H7 (cell line): Measurements from ENCODE around the gene FBXO44. TPM values are rescaled to one million over a fixed set of nuclear protein-coding genes. Genes with fewer than 3 reads are reported as not detected.
A peak's percentile ranks its signal among the peaks of the same experiment; 100 is the strongest.
"Not testable (repeated sequence)": the region's sequence is repeated elsewhere in the genome, so short reads cannot be mapped to it uniquely, and the experiment has no call there.

Experiments
- DNase-seq: peaks from one replicate; pipeline ENCODE4 v3.0.0; 2012
- H3K27me3 ChIP-seq: 2 replicates; pipeline ENCODE4 v1.6.0; 2011; ENCODE audit warnings: mild to moderate bottlenecking, low read length; ENCODE audit not compliant: control insufficient read depth, insufficient read depth
- H3K36me3 ChIP-seq: replicated peaks from 2 replicates; pipeline ENCODE4 v1.5.1; 2011; ENCODE audit warnings: low read length; ENCODE audit not compliant: control insufficient read depth, insufficient read depth
- H3K4me3 ChIP-seq: 2 replicates; pipeline ENCODE4 v1.5.1; 2011; ENCODE audit warnings: low read depth, mild to moderate bottlenecking, control low read depth, low read length, moderate library complexity; ENCODE audit not compliant: insufficient read depth
- total RNA-seq: library from RNA; depleted of rRNA; stranded (reverse); fragments of >200 nt; shearing (Covaris generic); gene quantifications from 2 replicates; pipeline ENCODE4 v1.2.3, GENCODE V29; 2014; rRNA removed

The FBXO44 gene
- 24.5 and 32.4 TPM in 2 replicates for total RNA-seq

- DNase-seq: peak; percentile 96
- H3K4me3 ChIP-seq: peak within 1 kb of the TSS; percentile 81
- H3K36me3 ChIP-seq: peaks cover 9% of the 10 kb centered on the region
- peaks cover 40% of the 10 kb centered on the region for H3K27me3 ChIP-seq
These were observed at the start of gene FBXO44, which contains the start of gene FBXO2 for GRCh38 chr1:11654137-11654938. FBXO44 (plus strand) TSS chr1:11654877; CDS start chr1:11655836, 959 bp downstream. FBXO2 (minus strand) TSS chr1:11654429; CDS start chr1:11654340, 89 bp downstream.

- no peaks in the 10 kb centered on the region for H3K27me3 ChIP-seq
- DNase-seq: no peak
- H3K36me3 ChIP-seq: no peaks in the 10 kb centered on the region
- no peak overlapping the region for H3K4me3 ChIP-seq
These were observed 47.9 kb upstream of the FBXO44 start for GRCh38 chr1:11606775-11607174.

GRCh38 chr1:11608596-11609130, 46.0 kb upstream of the FBXO44 start:
- not testable (repeated sequence) for H3K27me3 ChIP-seq, DNase-seq, H3K36me3 ChIP-seq, H3K4me3 ChIP-seq

GRCh38 chr1:11609378-11609777, 45.3 kb upstream of the FBXO44 start:
- not testable (repeated sequence) for H3K36me3 ChIP-seq, H3K27me3 ChIP-seq, H3K4me3 ChIP-seq, DNase-seq

GRCh38 chr1:11610629-11611180, 44.0 kb upstream of the FBXO44 start:
- Histone ChIP-seq H3K36me3 (no peaks in the 10 kb centered on the region), H3K27me3 (no peaks in the 10 kb centered on the region), H3K4me3 (no peak overlapping the region)
- no peak for DNase-seq

- Histone ChIP-seq H3K27me3 (no peaks in the 10 kb centered on the region), H3K36me3 (no peaks in the 10 kb centered on the region), H3K4me3 (no peak overlapping the region)
- DNase-seq: peak; percentile 68
These were observed 42.9 kb upstream of the FBXO44 start for GRCh38 chr1:11611638-11612327.

- Histone ChIP-seq H3K4me3 (no peak overlapping the region), H3K36me3 (no peaks in the 10 kb centered on the region), H3K27me3 (no peaks in the 10 kb centered on the region)
- no peak for DNase-seq
These were observed 41.3 kb upstream of the FBXO44 start for GRCh38 chr1:11613347-11613746.

- Histone ChIP-seq H3K27me3 (no peaks in the 10 kb centered on the region), H3K4me3 (no peak overlapping the region), H3K36me3 (no peaks in the 10 kb centered on the region)
- no peak for DNase-seq
These were observed 39.6 kb upstream of the FBXO44 start for GRCh38 chr1:11615090-11615489.

- no peak overlapping the region for H3K4me3 ChIP-seq
- no peak for DNase-seq
- no peaks in the 10 kb centered on the region for H3K36me3 ChIP-seq
- no peaks in the 10 kb centered on the region for H3K27me3 ChIP-seq
These were observed 37.9 kb upstream of the FBXO44 start for GRCh38 chr1:11616766-11617165.

GRCh38 chr1:11617314-11617713, 37.4 kb upstream of the FBXO44 start:
- no peak for DNase-seq
- Histone ChIP-seq H3K36me3 (no peaks in the 10 kb centered on the region), H3K4me3 (no peak overlapping the region), H3K27me3 (no peaks in the 10 kb centered on the region)

GRCh38 chr1:11617741-11618140, 36.9 kb upstream of the FBXO44 start:
- no peaks in the 10 kb centered on the region for H3K27me3 ChIP-seq
- H3K36me3 ChIP-seq: no peaks in the 10 kb centered on the region
- no peak overlapping the region for H3K4me3 ChIP-seq
- DNase-seq: no peak

GRCh38 chr1:11620405-11620804, 34.3 kb upstream of the FBXO44 start:
- Histone ChIP-seq H3K27me3 (no peaks in the 10 kb centered on the region), H3K4me3 (no peak overlapping the region), H3K36me3 (no peaks in the 10 kb centered on the region)
- no peak for DNase-seq

- Histone ChIP-seq H3K4me3 (no peak overlapping the region), H3K27me3 (no peaks in the 10 kb centered on the region), H3K36me3 (no peaks in the 10 kb centered on the region)
- DNase-seq: no peak
These were observed 33.8 kb upstream of the FBXO44 start for GRCh38 chr1:11620924-11621323.

- no peak for DNase-seq
- no peaks in the 10 kb centered on the region for H3K27me3 ChIP-seq
- H3K36me3 ChIP-seq: no peaks in the 10 kb centered on the region
- no peak overlapping the region for H3K4me3 ChIP-seq
These were observed 32.3 kb upstream of the FBXO44 start for GRCh38 chr1:11622398-11622797.

- Histone ChIP-seq H3K4me3 (no peak overlapping the region), H3K36me3 (no peaks in the 10 kb centered on the region), H3K27me3 (no peaks in the 10 kb centered on the region)
- DNase-seq: no peak
These were observed 31.0 kb upstream of the FBXO44 start for GRCh38 chr1:11623702-11624101.
